HG03039 (cell line): Measurements from ENCODE around the gene ATRN.

ENCODE experiments used
- ATAC-seq: cut with Tn5 transposase; IDR thresholded peaks from one replicate; pipeline ENCODE4 v1.9.1; 2021; ENCODE audit warnings: mild to moderate bottlenecking, moderate library complexity; ENCODE audit not compliant: unreplicated experiment

ATRN gene

GRCh38 chr20:3616250-3616649 lies 145.4 kb downstream of the ATRN start:
- no peak for ATAC-seq

GRCh38 chr20:3621111-3621510 lies 150.3 kb downstream of the ATRN start:
- ATAC-seq: no peak

- ATAC-seq: no peak
These were observed 151.6 kb downstream of the ATRN start for GRCh38 chr20:3622406-3622805.

GRCh38 chr20:3627476-3627875 lies 156.7 kb downstream of the ATRN start:
- no peak for ATAC-seq

- ATAC-seq: no peak
These were observed 157.9 kb downstream of the ATRN start for GRCh38 chr20:3628502-3629314.

- ATAC-seq: no peak
These were observed 159.1 kb downstream of the ATRN start for GRCh38 chr20:3629893-3630292.

GRCh38 chr20:3630429-3630828 lies 159.6 kb downstream of the ATRN start:
- ATAC-seq: no peak

- ATAC-seq: no peak
These were observed 160.7 kb downstream of the ATRN start for GRCh38 chr20:3631534-3631933.

- no peak for ATAC-seq
These were observed 161.6 kb downstream of the ATRN start for GRCh38 chr20:3632311-3633004.

- no peak for ATAC-seq
These were observed 163.2 kb downstream of the ATRN start for GRCh38 chr20:3633913-3634478.

- ATAC-seq: no peak
These were observed 164.5 kb downstream of the ATRN start for GRCh38 chr20:3635346-3635745.

GRCh38 chr20:3640259-3640658 lies 169.4 kb downstream of the ATRN start:
- ATAC-seq: no peak

- no peak for ATAC-seq
These were observed 174.7 kb downstream of the ATRN start for GRCh38 chr20:3645309-3646066.

GRCh38 chr20:3646067-3646440 lies 175.2 kb downstream of the ATRN start:
- ATAC-seq: no peak

- ATAC-seq: no peak
These were observed 175.8 kb downstream of the ATRN start for GRCh38 chr20:3646651-3647050.

GRCh38 chr20:3647473-3647872 lies 176.7 kb downstream of the ATRN start:
- ATAC-seq: no peak

- ATAC-seq: no peak
These were observed 178.1 kb downstream of the ATRN start for GRCh38 chr20:3648951-3649350.

- ATAC-seq: no peak
These were observed 180.6 kb downstream of the ATRN start for GRCh38 chr20:3651204-3651962.

- no peak for ATAC-seq
These were observed 181.4 kb downstream of the ATRN start for GRCh38 chr20:3652221-3652620.

GRCh38 chr20:3652676-3653596 lies 182.1 kb downstream of the ATRN start:
- ATAC-seq: no peak
